PC-3 (cell line): ENCODE data around the gene TRIM33. TPM values are rescaled to one million over a fixed set of nuclear protein-coding genes. Genes with fewer than 3 reads are reported as not detected.

Source experiments
- ATAC-seq: fragments of 200-7000 bp; cut with Tn5 transposase; 2 replicates; pipeline ENCODE4 v1.9.1; 2020; ENCODE audit warnings: mild to moderate bottlenecking, moderate library complexity
- BruUV-seq: library from RNA; stranded (reverse); fragments of 400-500 nt; replicated peaks from 2 replicates; lab custom pipeline; 2021; lab: Mats Ljungman, UMichigan
- CTCF ChIA-PET: fragments of 300-600 bp; sonication (Branson Sonifier 250); formaldehyde crosslinking; loops from one replicate; lab custom pipeline; 2022; ENCODE audit warnings: antibody characterized with exemption; lab: Charles Lee
- POLR2A ChIA-PET: fragments of 300-600 bp; sonication (Branson Sonifier 250); formaldehyde crosslinking; loops from one replicate; lab custom pipeline; 2022; ENCODE audit warnings: antibody characterized with exemption; ENCODE audit not compliant: unreplicated experiment; lab: Charles Lee
- DNase-seq: peaks from one replicate; pipeline ENCODE4 v3.0.0-alpha.2; 2015
- H2AFZ ChIP-seq: fragments of 300-600 bp; sonication (generic); 2 replicates; pipeline ENCODE4 v1.6.0; 2016; ENCODE audit warnings: antibody characterized with exemption, low read length
- H3F3A ChIP-seq: fragments of 300-600 bp; sonication (generic); one replicate; pipeline ENCODE4 v1.6.0; 2017; ENCODE audit warnings: antibody characterized with exemption, low read length, control low read depth, mild to moderate bottlenecking; ENCODE audit not compliant: unreplicated experiment
- H3K27ac ChIP-seq: fragments of 300-600 bp; sonication (generic); 2 replicates; pipeline ENCODE4 v1.5.1; 2016; ENCODE audit warnings: mild to moderate bottlenecking, low read length
- H3K27me3 ChIP-seq: fragments of 300-600 bp; sonication (generic); 2 replicates; pipeline ENCODE4 v1.6.1; 2016; ENCODE audit warnings: low read length, mixed read lengths
- H3K36me3 ChIP-seq: fragments of 300-600 bp; sonication (generic); 2 replicates; pipeline ENCODE4 v1.6.1; 2016; ENCODE audit warnings: low read depth, mixed run types, low read length, mixed read lengths
- H3K4me1 ChIP-seq: fragments of 300-600 bp; sonication (generic); 2 replicates; pipeline ENCODE4 v1.5.1; 2016; ENCODE audit warnings: low read length; ENCODE audit not compliant: insufficient read depth
- H3K4me2 ChIP-seq: fragments of 300-600 bp; sonication (generic); 2 replicates; pipeline ENCODE4 v1.6.0; 2016; ENCODE audit warnings: low read length
- H3K4me3 ChIP-seq: fragments of 300-600 bp; sonication (generic); 2 replicates; pipeline ENCODE4 v1.5.1; 2016; ENCODE audit warnings: mild to moderate bottlenecking, low read length, mixed read lengths
- H3K79me2 ChIP-seq: fragments of 300-600 bp; sonication (generic); 2 replicates; pipeline ENCODE4 v1.6.1; 2017; ENCODE audit warnings: low read length, mixed read lengths
- H3K9ac ChIP-seq: fragments of 300-600 bp; sonication (generic); 2 replicates; pipeline ENCODE4 v1.6.0; 2016; ENCODE audit warnings: mild to moderate bottlenecking, low read length
- H3K9me2 ChIP-seq: fragments of 300-600 bp; sonication (generic); replicated peaks from 2 replicates; pipeline ENCODE4 v1.6.1; 2016; ENCODE audit warnings: mixed run types, low read length, mixed read lengths
- H3K9me3 ChIP-seq: fragments of 300-600 bp; sonication (generic); 2 replicates; pipeline ENCODE4 v1.6.1; 2016; ENCODE audit warnings: low read length, mixed read lengths
- H4K20me1 ChIP-seq: fragments of 300-600 bp; sonication (generic); 2 replicates; pipeline ENCODE4 v1.6.1; 2016; ENCODE audit warnings: low read length, mixed read lengths
- CTCF ChIP-seq: fragments of 300-600 bp; sonication (generic); conservative IDR thresholded peaks from 2 replicates; pipeline ENCODE4 v1.5.1; 2017; ENCODE audit warnings: antibody characterized with exemption, low read depth, mild to moderate bottlenecking, low read length
- EZH2 ChIP-seq: fragments of 300-600 bp; sonication (generic); IDR thresholded peaks from one replicate; pipeline ENCODE4 v1.6.1; 2017; ENCODE audit warnings: antibody characterized with exemption, mild to moderate bottlenecking, low read length; ENCODE audit not compliant: unreplicated experiment
- EZH2phosphoT487 ChIP-seq: fragments of 300-600 bp; sonication (generic); IDR thresholded peaks from 2 replicates; pipeline ENCODE4 v1.6.1; 2018; ENCODE audit warnings: mild to moderate bottlenecking, antibody characterized with exemption, low read length, borderline replicate concordance
- intact Hi-C: fragments of 100-400 bp; cut with micrococcal nuclease; formaldehyde crosslinking; loops from 2 replicates; pipeline ENCODE4 v1.9.0; 2023
- total RNA-seq: library from RNA; depleted of rRNA; stranded (reverse); fragments of >200 nt; gene quantifications from 2 replicates; pipeline ENCODE4 v1.2.3, GENCODE V29; 2014

Gene TRIM33
- total RNA-seq, 1 experiment from 2014 or later = 36.7 TPM

DNA sequence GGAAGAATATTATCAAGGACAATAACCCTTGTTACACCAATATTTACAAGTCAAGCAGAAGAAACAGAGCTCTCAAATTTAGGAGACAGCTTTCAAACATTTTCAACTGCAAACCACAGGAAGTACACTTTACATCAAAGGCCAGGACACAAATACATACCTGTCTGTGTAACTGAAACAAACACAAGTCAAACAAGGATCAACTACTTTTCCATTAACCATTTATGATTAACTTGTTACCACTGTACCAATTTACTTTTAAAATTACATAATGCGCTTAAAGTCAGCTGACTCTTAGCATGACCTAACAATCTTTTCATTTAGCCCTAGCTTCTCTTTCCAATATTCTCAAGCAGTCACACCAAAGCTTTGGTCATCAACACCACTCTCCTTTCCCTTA lies 43.5 kb downstream of the TRIM33 start:
- DNase-seq (no peak), ATAC-seq (no peak)
- H4K20me1 ChIP-seq = peaks cover 31% of the 10 kb centered on the region; the same call in 1 of the 2 replicates
- CTCF ChIA-PET = no interaction called here
- H2AFZ ChIP-seq = no peak overlapping the region
- BruUV-seq = no TSS peak
- no peak overlapping the region for H3K4me3 ChIP-seq
- TF ChIP-seq EZH2phosphoT487 (no peak), EZH2 (no peak), CTCF (no peak)
- intact Hi-C loops = loop anchor here (5.0 to 10.0 kb wide), 2 partner anchors 40 to 87 kb away; no protein-coding TSS in a partner anchor
- H3K4me1 ChIP-seq = peaks cover 22% of the 10 kb centered on the region
- H3K9me2 ChIP-seq = no peaks in the 10 kb centered on the region
- no peaks in the 10 kb centered on the region for H3F3A ChIP-seq
- H3K36me3 ChIP-seq = peaks cover 12% of the 10 kb centered on the region
- POLR2A ChIA-PET = interaction anchor here (0.5 kb wide), 1 partner anchor 725 kb away, joined by 6 read pairs; no protein-coding TSS in a partner anchor
- H3K9ac ChIP-seq = no peak overlapping the region
- H3K4me2 ChIP-seq = no peak overlapping the region
- H3K27ac ChIP-seq = no peak overlapping the region
- H3K27me3 ChIP-seq = no peaks in the 10 kb centered on the region
- peaks cover 92% of the 10 kb centered on the region for H3K79me2 ChIP-seq
- H3K9me3 ChIP-seq = peaks cover 9% of the 10 kb centered on the region; the same call in 1 of the 2 replicates

- DNase-seq (no peak), ATAC-seq (no peak)
- Histone ChIP-seq H3K9ac (no peak overlapping the region), H2AFZ (no peak overlapping the region), H3K27me3 (no peaks in the 10 kb centered on the region), H3K27ac (no peak overlapping the region), H4K20me1 (peaks cover 31% of the 10 kb centered on the region; the same call in 1 of the 2 replicates), H3K9me3 (0 out of 2 replicates have a peak, but pooled peaks cover under 1% of the 10 kb centered on the region), H3K79me2 (peaks cover 85% of the 10 kb centered on the region), H3K9me2 (no peaks in the 10 kb centered on the region), H3F3A (no peaks in the 10 kb centered on the region), H3K4me1 (peaks cover 22% of the 10 kb centered on the region), H3K36me3 (peaks cover 17% of the 10 kb centered on the region), H3K4me3 (no peak overlapping the region), H3K4me2 (no peak overlapping the region)
- ChIA-PET POLR2A (no interaction called here), CTCF (no interaction called here)
- BruUV-seq = no TSS peak
- intact Hi-C loops = loop anchor here (5.0 to 10.0 kb wide), 2 partner anchors 41 to 88 kb away; no protein-coding TSS in a partner anchor
- TF ChIP-seq EZH2 (no peak), CTCF (no peak), EZH2phosphoT487 (no peak)
Measured at GRCh38 chr1:114466334-114467014, 44.5 kb downstream of the TRIM33 start.

DNA sequence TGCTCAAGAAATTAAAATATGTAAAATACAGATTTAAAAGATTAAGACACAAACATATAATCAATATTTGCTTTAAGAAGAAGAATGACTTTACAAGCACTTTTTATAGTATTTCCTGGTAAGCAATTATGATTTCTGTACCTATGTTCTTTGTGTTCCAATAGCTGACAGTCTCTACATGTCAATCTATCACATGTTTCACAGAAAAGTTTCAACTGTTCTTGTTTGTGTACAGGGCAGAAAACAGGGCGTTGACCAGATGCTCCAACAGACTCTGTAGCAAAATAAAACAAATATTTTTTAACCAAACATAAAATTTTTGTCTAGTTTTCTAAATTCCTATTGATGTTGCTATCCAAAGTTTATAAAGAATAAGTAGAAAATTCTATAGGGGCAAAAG lies 48.0 kb downstream of the TRIM33 start:
- Histone ChIP-seq H3K4me1 (peaks cover 7% of the 10 kb centered on the region), H3K36me3 (peaks cover 47% of the 10 kb centered on the region), H3F3A (no peaks in the 10 kb centered on the region), H3K27ac (no peak overlapping the region), H3K79me2 (peaks cover 55% of the 10 kb centered on the region), H3K27me3 (no peaks in the 10 kb centered on the region), H3K9me3 (peaks cover 8% of the 10 kb centered on the region; the same call in 1 of the 2 replicates), H4K20me1 (peaks cover 14% of the 10 kb centered on the region; the same call in 1 of the 2 replicates), H3K9ac (no peak overlapping the region), H2AFZ (no peak overlapping the region), H3K4me2 (no peak overlapping the region), H3K9me2 (no peaks in the 10 kb centered on the region), H3K4me3 (no peak overlapping the region)
- no peak for TF ChIP-seq EZH2
- TF ChIP-seq CTCF = no peak
- TF ChIP-seq EZH2phosphoT487 = no peak
- BruUV-seq = no TSS peak
- POLR2A ChIA-PET = no interaction called here
- ATAC-seq (no peak), DNase-seq (no peak)
- CTCF ChIA-PET = no interaction called here
- intact Hi-C loops = loop anchor here (10.0 kb wide), 1 partner anchor 92 kb away; no protein-coding TSS in a partner anchor
